ENCODE data around the gene UBAP1L.
"Not testable (repeated sequence)": the region's sequence is repeated elsewhere in the genome, so short reads cannot be mapped to it uniquely, and the experiment has no call there.

Gene UBAP1L

GRCh38 chr15:65082303-65082953 is 32.6 kb downstream of the UBAP1L start:
- DNase-seq: peak; percentile 5

GRCh38 chr15:65081758-65082157 is 33.2 kb downstream of the UBAP1L start:
- no peak for DNase-seq

DNA sequence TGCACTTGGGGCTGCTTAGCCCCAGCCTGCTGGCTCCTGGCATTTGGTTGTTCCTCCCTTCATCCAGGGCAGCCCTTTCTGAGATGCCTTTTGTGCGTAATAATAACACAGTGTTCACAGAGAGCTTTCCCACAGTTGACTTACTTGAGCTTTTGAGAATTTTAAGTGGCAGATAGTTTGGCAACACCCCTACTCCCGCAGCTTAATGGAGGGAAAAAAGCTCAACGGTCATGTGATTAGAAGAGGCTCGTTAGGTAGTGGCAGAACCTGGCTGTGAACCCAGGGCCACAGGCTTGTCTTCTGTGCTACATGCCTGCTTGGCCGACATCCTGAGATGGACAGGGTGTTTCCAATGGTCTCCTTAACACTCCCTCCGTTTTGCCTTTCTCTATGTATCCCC is 33.7 kb downstream of the UBAP1L start:
- no peak for DNase-seq

DNA sequence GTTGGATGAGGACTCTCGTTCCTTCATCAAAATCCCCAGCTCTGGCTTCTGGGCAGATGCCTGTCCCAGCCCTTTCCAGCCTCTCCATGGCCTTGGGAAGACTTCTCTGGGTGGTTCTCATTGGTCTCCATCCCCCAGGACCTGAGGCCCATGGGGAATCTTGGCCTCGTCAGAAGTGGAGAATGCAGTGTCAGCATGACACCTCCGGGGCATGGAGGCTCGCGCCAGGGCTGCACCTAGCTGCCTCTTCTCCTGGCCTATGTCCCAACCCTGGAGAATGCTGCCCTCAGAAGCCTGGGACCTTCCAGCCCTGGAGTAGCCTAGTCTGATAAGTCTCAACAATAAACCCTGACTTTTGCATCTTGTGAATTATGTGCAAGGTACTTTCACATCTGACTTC is 35.4 kb downstream of the UBAP1L start:
- no peak for DNase-seq

- peak; percentile 15 for DNase-seq
Observed at GRCh38 chr15:65077981-65078352, 37.0 kb downstream of the UBAP1L start.

DNA sequence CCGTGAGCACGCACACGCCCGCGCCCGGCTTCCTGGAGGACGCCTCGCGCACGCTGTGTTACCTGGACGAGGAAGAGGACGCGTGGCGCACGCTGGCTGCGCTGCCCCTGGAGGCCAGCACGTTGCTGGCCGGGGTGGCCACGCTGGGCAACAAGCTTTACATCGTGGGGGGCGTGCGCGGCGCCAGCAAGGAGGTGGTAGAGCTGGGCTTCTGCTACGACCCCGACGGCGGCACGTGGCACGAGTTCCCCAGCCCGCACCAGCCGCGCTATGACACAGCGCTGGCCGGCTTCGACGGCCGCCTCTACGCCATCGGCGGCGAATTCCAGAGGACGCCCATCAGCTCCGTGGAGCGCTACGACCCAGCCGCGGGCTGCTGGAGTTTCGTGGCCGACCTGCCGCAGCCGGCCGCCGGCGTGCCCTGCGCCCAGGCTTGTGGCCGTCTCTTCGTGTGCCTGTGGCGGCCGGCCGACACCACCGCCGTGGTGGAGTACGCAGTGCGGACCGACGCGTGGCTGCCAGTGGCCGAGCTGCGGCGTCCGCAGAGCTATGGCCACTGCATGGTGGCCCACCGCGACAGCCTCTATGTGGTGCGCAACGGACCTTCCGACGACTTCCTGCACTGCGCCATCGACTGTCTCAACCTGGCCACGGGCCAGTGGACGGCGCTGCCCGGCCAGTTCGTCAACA is 37.6 kb downstream of the UBAP1L start:
- no peak for DNase-seq

- no peak for DNase-seq
Observed at GRCh38 chr15:65076486-65077290, 38.3 kb downstream of the UBAP1L start, which contains the start of gene KBTBD13. Gene KBTBD13, plus strand, starts transcription at chr15:65076746. Its CDS starts 70 bp downstream, at chr15:65076816.

- DNase-seq: not testable (repeated sequence)
Observed at GRCh38 chr15:65075607-65076395, 39.2 kb downstream of the UBAP1L start.

DNA sequence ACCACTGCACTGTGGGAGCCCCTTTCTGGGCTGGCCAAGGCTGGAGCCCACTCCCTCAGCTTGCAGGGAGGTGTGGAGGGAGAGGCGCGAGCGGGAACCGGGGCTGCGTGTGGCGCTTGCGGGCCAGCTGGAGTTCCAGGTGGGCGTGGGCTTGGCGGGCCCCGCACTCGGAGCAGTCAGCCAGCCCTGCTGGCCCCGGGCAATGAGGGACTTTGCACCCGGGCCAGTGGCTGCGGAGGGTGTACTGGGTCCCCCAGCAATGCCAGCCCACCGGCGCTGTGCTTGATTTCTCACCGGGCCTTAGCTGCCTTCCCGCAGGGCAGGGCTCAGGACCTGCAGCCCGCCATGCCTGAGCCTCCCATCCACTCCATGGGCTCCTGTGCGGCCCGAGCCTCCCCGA is 40.1 kb downstream of the UBAP1L start:
- not testable (repeated sequence) for DNase-seq

- DNase-seq: no peak
Observed at GRCh38 chr15:65072617-65073016, 42.4 kb downstream of the UBAP1L start.

DNA sequence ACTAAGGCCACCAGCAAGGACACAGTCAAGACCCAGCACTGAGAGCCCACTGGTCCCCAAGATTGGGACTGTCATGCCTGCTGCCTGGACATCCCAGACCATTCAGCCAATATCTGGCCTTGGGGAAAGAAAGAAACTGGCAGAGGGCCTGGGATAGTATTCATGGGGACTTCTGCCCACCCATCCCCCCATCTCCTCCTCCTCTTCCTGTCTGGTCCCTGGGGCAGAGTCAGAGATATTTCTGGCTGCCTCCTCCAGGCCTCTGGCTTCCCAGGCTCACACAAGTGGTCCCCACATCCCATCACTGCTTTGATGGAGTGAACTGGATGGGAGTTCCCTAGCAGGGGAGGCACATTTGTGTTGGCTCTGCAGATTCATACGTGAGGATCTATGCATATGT is 43.0 kb downstream of the UBAP1L start:
- DNase-seq: no peak

DNA sequence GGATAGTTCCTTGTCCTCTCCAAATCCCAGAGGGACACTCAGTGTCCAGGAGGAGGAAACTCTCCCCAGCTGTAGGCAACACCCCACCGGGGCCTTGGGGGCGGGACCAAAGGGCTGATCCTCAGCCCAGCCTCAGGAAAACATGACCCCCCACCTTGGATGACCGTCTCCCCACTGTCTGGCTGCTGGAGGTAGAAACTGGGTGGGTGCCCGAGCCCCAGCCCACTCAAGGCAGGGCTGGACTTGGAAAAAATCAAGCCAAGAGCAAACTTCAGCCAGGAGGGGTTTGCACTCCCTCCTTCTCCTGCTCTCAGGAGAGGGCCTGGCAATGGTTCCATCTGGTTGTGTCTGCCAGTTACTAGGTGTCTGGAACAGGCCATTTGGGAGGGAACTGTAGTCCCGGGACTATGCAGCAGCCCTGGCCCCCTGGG is 43.6 kb downstream of the UBAP1L start:
- no peak for DNase-seq

- no peak for DNase-seq
Observed at GRCh38 chr15:65069779-65070546, 45.0 kb downstream of the UBAP1L start.

DNA sequence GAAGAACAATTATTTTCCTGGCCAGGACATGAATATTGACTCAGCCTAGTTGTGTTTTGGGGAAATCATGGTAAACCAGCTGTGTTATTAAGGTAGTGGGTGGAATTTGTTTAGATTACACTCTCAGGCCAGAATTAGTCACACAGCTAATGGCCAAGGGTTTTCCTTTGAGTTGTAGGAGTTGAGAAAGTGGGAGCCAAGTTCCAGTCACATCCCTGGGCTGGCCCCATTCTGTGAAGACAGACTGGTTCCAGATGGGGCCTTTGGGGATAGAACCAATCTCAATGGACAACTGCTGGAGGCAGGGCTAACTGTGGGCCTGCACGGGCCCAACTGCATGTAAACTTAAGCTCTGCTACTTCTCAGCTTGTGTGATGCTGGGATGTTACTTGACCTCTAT is 45.8 kb downstream of the UBAP1L start:
- DNase-seq: no peak

DNA sequence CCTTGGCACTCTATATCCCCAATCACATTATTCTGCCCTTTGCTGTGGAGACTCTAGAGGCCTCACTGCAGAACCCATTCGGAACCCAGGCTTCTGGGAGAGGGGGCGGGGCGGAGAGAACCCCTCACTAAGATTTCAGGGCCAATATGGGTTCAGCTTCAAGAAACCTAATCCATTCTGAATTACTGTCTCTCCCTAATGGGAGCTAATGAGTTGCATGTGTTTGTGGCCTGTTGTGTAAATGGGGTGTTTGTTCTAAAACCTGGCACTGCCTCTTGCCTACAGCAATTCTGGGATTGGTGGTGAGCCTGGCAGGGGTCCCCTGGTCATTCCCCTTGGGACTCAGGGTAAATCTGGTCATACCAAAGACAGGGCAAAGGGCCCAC is 46.6 kb downstream of the UBAP1L start:
- DNase-seq: no peak

DNA sequence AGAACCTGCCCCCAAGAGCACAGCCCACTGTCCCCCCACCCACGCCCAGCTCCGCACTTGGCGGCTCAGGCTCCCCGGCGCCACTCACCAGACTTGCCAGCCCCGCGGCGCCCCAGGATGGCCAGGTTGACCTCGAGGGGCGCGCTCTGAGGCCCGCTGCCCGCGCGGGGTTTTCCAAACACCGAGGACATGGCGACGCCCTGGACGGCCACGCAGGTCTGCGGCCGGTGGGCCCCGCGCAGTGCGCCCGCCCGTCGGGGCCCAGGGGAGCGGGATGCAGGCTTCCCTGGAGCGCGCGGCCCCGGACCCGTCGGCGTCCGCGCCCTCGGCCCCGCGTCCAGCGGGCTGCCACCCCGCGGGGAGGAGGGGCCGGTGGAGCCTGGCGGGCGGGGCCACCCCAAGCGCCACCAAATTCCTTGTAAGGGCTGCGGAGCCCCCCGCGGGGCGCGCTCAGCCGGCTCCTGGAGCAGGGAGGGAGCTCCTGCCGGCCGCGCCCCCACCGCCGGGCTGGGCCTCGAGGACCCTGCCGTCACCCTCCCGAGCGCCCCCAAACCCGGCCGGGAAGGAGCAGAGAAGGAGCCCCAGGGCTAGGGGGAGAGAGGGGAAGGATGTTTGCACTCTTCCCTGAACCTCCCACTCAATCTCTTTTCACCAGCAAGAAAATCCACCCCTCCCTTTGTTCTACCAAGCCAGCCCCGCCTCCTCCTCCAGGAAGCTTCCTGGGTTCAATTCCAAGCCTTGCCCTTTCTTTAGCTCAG is 47.2 kb downstream of the UBAP1L start, which contains the start of gene RASL12:
TSS of gene RASL12 (minus strand) at position 347 of the 758 bp plus-strand sequence. CDS start at position 191, 156 bp downstream.
- no peak for DNase-seq

GRCh38 chr15:65067317-65067644 is 47.7 kb downstream of the UBAP1L start:
- no peak for DNase-seq

DNA sequence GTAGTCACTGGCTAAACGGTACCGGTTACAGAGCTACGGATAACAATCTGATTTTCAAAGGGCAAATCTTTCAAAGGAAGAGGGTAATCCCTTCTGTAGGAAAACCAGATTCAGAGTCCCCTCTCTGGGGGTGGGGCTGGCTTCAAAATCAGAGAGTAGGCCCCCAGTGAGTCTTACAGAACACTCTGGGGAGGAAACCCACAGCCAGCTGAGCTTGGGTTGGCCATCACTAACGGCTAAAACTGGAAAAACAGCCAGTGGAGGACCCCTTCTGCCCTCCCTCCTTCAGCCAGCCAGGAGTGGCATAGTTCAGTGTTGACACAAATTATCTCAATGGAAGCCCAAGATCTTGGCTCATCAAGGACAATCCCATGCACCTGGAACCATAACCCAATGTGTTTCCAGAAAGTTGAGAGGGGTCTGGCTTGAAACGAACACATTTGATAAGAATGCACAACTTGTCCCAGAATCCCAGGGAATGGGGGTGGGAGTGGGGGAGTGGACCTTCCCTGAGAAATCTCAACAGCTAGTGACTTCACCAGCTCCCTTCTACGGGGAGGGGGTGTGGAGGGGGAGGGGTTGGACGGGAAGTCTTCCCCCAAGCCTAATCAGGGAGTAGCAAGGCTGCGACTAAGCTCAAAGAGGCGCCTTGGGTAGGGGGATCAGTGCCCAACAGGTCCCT is 48.2 kb downstream of the UBAP1L start:
- no peak for DNase-seq

DNA sequence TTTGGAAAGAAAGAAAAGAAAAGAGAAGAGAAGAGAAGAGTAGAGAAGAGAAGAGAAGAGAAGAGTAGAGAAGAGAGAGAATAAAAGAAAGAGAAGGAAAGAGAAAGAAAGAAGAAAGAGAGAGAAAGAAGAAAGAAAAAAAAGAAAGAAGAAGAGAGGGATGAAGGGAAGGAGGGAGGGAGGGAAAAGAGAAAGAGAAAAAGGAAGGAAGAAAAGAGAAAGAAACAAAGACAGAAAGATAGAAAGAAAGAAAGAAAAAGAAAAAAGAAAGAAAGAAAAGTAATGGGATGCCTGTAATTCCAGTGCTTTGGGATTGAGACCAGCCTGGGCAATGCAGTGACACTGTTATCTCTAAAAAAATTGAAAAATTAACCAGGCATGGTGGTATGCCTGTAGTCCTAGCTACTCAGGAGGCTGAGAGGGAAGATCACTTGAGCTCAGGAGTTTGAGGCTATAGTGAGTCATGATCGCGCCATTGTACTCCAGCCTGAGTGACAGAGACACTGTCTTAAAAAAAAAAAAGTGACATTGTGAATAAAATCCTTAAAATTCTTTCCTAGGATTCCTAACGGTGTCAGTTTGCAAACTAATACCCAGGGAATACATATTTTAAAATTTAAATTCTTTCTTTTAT is 48.9 kb downstream of the UBAP1L start:
- DNase-seq: no peak

DNA sequence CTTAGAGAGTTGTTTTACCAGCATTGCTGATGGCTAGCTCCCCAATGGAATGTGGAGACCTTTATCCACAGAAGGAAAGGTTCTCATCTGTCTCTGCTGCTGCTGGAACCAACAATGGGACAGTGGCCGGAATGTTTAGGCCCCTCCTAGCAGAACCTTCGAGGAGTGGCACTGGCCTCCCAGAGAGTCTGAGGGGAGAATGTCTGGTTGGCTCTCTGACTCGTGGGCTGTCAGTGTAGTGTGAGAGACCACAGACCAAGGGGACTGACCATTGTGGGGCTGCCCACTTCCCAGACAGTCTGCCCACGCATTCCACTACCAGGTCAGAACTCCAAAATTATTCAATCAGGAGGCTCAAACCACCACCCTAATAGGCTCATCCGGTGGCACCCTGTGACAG is 52.3 kb downstream of the UBAP1L start:
- no peak for DNase-seq
